Caki2 (cell line): Measurements from ENCODE around the gene KIAA1328. TPM values are rescaled to one million over a fixed set of nuclear protein-coding genes. Genes with fewer than 3 reads are reported as not detected.

Experiments used
- DNase-seq: peaks from one replicate; pipeline ENCODE4 v3.0.0-alpha.2; 2015; ENCODE audit warnings: low read depth
- in situ Hi-C: cut with HindIII; loops from 2 replicates; pipeline ENCODE4 v1.10.0; 2016; ENCODE audit warnings: low sequenced_read_pairs, low pct_unique_long_range_greater_than_20kb, mixed read lengths
- total RNA-seq: library from RNA; depleted of rRNA; stranded (reverse); fragments of >200 nt; shearing (Covaris generic); gene quantifications from 2 replicates; pipeline ENCODE4 v1.2.3, GENCODE V29; 2014; ENCODE audit warnings: low replicate concordance; rRNA removed

Gene KIAA1328
- total RNA-seq, 1 experiment from 2014 or later = 4.1 TPM

DNA sequence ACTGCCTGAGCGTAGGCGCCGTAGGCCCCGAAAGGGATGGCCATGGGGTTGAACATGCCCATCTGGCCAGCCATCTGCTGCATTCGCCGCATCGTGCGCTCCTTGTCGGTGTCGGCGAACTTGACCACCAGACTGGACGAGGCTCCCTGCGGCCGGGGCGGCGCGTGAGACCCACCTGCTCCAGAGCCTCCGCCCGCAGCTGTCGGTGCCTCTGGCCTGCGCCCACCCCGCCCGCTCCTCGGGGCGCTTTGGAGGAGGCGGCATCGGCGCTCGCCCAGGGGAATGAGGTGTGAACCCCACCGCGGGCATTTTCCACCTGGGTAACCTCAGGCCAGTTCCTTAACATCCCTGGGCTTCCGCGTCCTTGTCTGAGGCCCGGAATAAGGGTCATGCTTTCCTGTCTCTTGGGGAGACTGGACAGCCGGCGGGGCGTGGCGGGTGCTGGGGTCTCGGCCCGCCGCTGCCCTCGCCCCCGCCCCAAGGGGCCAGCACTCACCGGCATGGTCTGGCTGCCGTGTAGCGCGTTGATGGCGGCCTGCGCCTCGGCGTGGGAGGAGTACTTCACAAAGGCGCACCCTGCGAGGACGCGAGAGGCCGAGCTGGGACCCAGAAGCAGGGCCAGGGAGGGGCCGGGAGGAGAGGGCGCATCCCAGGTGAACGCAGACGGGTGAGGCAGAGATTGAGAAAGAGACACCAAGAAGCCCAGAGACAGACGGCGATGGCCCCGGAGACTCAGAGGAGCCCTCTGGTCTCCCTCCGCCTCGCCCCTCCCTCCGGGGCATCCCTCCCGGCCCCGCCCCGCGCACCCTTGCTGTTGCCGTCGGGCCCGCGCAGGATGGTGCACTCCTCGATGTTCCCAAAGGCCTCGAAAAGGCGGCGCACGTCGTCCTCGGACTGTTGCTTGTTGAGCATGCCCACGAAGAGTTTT is 445.6 kb downstream of the KIAA1328 start:
- no peak for DNase-seq
- in situ Hi-C loops = no loop called here

- in situ Hi-C loops = no loop called here
- DNase-seq = no peak
These were observed 446.4 kb downstream of the KIAA1328 start for GRCh38 chr18:37275237-37275741.

GRCh38 chr18:37276111-37276890 is 447.4 kb downstream of the KIAA1328 start:
- DNase-seq = no peak
- in situ Hi-C loops = no loop called here

- DNase-seq = no peak
These were observed 448.9 kb downstream of the KIAA1328 start for GRCh38 chr18:37277804-37278203.

More at GRCh38 chr18:37277804-37278203, 448.9 kb downstream of the KIAA1328 start:
- in situ Hi-C loops = no loop called here

Other genes with a start within 250 kb of the KIAA1328 start
- 136 and 170 TPM in 2 replicates for gene TPGS2, start 125 bp upstream of the KIAA1328 start, total RNA-seq